ENCODE data around the gene SH3GL2.

The SH3GL2 gene

DNA sequence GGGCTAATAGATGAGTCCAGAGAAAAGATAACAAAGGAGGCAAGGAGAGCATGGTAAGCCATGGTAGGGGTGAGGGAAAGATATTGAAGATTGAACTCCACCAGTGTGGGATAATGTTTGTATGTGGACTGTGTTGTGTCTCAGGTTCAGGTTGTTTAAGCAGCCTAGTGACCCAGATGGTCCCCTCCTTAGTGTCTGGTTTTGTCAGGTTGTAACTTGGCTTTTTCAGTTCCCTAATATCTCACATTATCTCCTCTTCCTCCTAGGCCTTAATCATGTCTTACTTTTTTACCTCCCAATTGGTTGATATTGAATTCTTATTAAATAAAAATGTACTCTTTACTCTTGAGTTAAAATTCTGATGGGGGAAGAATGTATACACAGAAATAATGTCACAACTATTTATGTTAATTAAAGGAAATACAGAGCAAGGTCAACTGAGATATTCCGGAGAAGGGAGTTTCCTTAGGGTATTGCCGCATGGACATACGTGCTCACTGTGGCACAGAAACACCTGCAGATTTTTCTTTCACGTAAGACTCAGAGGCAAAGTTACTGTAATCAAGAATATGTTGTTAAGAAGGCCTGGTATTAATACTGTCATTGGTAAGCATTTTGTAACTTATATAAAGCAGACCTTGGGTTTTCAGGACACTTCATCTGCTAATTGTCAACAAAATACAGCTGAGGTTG, 23.4 kb upstream of the SH3GL2 start:
- POLR2A ChIA-PET (ENCODE audit: low non-redundant PET), result no interaction called here
- DNase-seq (ENCODE audit: low spot score), result no peak
- CTCF ChIA-PET, result interaction anchor here (0.6 kb wide), 1 partner anchor 1722 kb away, joined by 4 read pairs; no protein-coding TSS in a partner anchor
- no peak overlapping the region for H3K27ac ChIP-seq
- no peak for TF ChIP-seq CTCF (conservative IDR thresholded peaks at IDR 0.05; ENCODE audit: low read depth)

DNA sequence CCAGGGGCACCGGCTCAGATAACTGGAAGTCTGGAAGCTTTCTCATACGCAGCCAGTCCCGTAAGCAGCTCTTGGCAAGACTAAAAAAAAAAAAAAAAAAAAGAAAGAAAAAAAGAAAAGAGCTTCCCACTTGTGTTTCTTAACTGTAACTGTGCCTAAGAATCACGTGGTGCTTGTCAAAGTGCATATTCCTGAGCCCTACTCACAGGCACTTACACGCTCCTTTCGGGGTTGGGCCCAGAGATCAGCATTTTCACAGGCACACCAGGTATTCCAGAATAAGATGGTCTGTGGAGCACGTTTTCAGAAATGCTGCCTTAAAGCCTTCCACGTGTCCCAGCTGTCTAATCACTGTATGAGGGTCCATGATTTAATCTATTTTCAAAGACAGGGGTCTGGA, 22.6 kb upstream of the SH3GL2 start:
- DNase-seq (ENCODE audit: low spot score), result no peak
- ChIA-PET CTCF (interaction anchor here (0.6 kb wide), 2 partner anchors 485 to 1721 kb away, joined by 4 read pairs; no protein-coding TSS in a partner anchor), POLR2A (ENCODE audit: low non-redundant PET) (no interaction called here)

DNA sequence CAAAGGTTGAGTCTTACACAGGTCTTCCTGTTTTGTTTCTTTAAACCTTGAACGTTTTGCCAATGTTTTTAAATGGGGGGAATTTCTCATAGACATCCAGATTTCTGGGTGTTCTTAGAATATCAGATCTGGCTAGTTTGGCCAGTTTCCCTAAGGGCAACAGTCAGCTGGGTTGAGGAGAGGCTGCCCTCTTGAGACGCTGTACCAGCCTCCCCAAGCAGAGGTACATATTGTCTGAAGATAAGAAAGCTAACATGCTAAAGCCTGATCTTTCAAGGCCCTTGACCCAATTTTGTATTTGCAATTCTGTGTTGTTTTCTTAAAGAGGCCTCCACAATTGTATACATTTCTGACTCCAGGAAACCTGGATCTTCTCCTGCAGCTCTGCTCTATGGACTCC, 21.9 kb upstream of the SH3GL2 start:
- DNase-seq (ENCODE audit: low spot score), result no peak
- no peak for TF ChIP-seq CTCF (conservative IDR thresholded peaks at IDR 0.05; ENCODE audit: low read depth)
- ChIA-PET CTCF (no interaction called here), POLR2A (ENCODE audit: low non-redundant PET) (no interaction called here)
- H3K27ac ChIP-seq, result no peak overlapping the region

More for the DNA sequence above, 22.6 kb upstream of the SH3GL2 start:
- H3K27ac ChIP-seq, result no peak overlapping the region
- no peak for TF ChIP-seq CTCF (conservative IDR thresholded peaks at IDR 0.05; ENCODE audit: low read depth)

GRCh38 chr9:17571825-17572224, 7.0 kb upstream of the SH3GL2 start:
- DNase-seq (ENCODE audit: low spot score), result no peak
- CTCF ChIA-PET, result no interaction called here
- POLR2A ChIA-PET (ENCODE audit: low non-redundant PET), result no interaction called here
- TF ChIP-seq CTCF (conservative IDR thresholded peaks at IDR 0.05; ENCODE audit: low read depth), result no peak
- H3K27ac ChIP-seq, result no peak overlapping the region

GRCh38 chr9:17574342-17574741, 4.5 kb upstream of the SH3GL2 start:
- POLR2A ChIA-PET (ENCODE audit: low non-redundant PET), result no interaction called here
- no peak for TF ChIP-seq CTCF (conservative IDR thresholded peaks at IDR 0.05; ENCODE audit: low read depth)
- H3K27ac ChIP-seq, result no peak overlapping the region
- CTCF ChIA-PET, result no interaction called here
- no peak for DNase-seq (ENCODE audit: low spot score)

- H3K27ac ChIP-seq, result no peak overlapping the region
- POLR2A ChIA-PET (ENCODE audit: low non-redundant PET), result no interaction called here
- CTCF ChIA-PET, result no interaction called here
- no peak for DNase-seq (ENCODE audit: low spot score)
- no peak for TF ChIP-seq CTCF (conservative IDR thresholded peaks at IDR 0.05; ENCODE audit: low read depth)
These were observed 322 bp upstream of the SH3GL2 start for GRCh38 chr9:17578577-17578910.
